Fibroblast of skin of abdomen (primary cell): ENCODE measurements around the gene DLG2.

Source experiments
- DNase-seq: peaks from one replicate; pipeline ENCODE4 v3.0.0-alpha.2; 2013

The DLG2 gene

GRCh38 chr11:84628871-84629620 is 998.1 kb downstream of the DLG2 start:
- no peak for DNase-seq

DNA sequence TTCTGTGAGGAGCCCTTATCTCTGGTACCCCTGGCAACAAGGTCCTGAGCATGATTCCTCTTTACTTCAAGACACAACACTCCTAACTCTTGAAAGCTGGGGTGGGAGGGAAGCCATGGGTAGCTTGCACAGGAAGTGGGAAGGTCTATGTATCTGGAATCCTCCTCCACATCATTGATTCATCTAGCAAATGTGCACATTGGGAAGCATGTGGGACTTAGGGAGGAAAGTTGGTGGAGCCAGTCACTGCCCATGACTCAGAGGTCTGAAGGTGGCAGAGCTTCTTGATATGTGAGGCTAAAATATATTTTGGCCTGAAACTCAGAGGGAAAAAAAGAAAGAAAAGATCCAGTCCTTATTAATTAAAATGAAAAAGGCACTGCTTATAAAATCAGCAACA is 1000.9 kb downstream of the DLG2 start:
- DNase-seq = no peak

DNA sequence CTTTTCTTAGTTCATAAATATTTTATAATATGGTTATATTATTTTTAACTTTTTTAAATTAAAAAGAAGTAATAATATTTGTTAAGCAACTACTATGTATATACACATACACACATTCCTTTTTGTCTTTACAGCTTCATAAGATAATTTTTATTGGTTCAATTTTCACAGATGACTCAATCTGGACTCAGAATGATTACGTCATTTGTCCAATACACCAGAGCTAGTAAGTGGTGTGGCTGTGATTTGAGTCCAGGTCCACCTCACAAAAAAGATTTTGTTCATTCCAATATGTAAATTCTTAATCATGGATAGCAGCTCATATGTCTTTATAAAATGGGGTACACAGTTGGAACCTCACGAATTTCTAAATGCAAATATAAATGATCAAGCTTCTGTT is 1014.5 kb downstream of the DLG2 start:
- DNase-seq = no peak

GRCh38 chr11:84608837-84609196 is 1018.3 kb downstream of the DLG2 start:
- DNase-seq = no peak

GRCh38 chr11:84607975-84608836 is 1018.9 kb downstream of the DLG2 start:
- DNase-seq = no peak

- no peak for DNase-seq
These were observed 1032.5 kb downstream of the DLG2 start for GRCh38 chr11:84594602-84595001.

DNA sequence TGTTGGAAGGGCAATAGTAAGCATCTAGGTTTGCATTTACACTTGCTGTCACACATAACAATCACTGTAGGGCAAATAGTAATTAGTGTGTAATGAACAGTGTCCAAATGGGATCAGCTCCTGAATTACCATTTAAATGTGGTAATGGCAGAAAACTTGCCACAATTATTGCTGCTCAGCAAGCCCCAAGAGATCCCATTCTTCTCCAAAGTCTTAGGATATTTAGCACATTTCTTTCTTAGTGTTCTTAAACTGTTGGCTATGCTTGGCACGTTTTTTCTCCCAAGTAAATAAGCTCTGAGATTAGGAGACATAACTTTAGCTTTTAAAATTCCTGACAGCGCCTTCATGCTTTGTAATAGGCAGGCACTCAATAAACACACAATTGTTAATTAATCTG is 1037.0 kb downstream of the DLG2 start:
- DNase-seq = no peak

- no peak for DNase-seq
These were observed 1038.9 kb downstream of the DLG2 start for GRCh38 chr11:84588131-84588829.

GRCh38 chr11:84583106-84583505 is 1044.0 kb downstream of the DLG2 start:
- no peak for DNase-seq

DNA sequence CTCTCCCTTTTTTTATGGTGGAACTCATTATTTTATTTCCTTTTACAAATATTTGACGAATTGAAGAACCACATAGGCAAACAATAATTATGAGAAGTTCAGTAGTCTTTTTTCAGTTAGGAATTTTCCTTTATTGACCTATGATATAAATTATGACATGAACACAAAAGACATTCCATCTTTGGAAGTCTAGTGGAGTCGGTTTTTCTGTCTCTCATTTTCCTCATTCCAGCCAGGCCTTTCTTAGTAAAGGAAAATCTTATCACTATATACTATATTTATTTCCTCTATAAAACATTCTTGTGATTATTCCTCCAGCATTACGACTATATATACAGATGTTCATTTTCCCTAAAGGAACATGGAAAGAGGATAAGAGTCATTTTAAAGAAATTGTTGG is 1046.1 kb downstream of the DLG2 start:
- DNase-seq = no peak

- no peak for DNase-seq
These were observed 1046.7 kb downstream of the DLG2 start for GRCh38 chr11:84580428-84580827.

DNA sequence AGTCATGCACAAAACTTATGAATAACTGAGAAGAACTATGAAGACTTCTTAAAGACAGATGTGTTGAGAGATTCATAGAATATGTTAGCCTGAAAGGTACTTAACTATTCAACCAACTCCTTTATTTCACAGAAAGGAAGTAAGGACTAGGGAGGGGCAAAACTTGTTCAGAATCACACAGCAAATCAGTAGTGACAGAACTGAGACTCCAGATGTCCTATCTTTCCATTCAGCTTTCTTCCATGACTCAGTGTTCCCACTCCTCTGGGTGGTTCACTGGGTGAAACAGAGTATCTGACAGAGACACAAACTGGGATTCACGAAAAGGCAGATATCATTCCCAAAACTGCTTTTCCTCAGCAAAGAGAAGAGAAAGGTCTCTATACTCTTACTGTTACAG is 1053.3 kb downstream of the DLG2 start:
- no peak for DNase-seq

DNA sequence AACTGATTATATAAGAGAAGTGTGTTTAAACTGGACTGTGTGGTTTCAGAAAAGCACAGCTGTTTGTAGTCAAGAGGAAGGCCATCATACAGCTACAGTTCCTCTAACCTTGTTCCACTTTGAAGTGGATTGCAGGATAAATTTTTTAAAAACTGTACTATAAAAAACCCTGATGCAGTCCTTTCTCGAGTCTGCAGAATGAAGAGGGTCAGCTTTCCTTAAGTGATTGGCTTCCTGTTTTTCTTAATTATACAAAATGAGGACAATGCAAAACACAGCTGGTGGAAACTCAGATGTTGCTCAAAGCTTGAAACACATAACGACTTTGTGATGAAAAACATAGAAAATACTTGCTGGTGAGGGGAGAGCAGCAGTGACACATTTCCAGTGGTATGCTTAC is 1060.5 kb downstream of the DLG2 start:
- DNase-seq = no peak

GRCh38 chr11:84564867-84565184 is 1062.3 kb downstream of the DLG2 start:
- no peak for DNase-seq

GRCh38 chr11:84564180-84564866 is 1062.8 kb downstream of the DLG2 start:
- peak; percentile 35 for DNase-seq

- DNase-seq = no peak
These were observed 1063.8 kb downstream of the DLG2 start for GRCh38 chr11:84563356-84563755.

GRCh38 chr11:84560206-84560605 is 1066.9 kb downstream of the DLG2 start:
- no peak for DNase-seq

DNA sequence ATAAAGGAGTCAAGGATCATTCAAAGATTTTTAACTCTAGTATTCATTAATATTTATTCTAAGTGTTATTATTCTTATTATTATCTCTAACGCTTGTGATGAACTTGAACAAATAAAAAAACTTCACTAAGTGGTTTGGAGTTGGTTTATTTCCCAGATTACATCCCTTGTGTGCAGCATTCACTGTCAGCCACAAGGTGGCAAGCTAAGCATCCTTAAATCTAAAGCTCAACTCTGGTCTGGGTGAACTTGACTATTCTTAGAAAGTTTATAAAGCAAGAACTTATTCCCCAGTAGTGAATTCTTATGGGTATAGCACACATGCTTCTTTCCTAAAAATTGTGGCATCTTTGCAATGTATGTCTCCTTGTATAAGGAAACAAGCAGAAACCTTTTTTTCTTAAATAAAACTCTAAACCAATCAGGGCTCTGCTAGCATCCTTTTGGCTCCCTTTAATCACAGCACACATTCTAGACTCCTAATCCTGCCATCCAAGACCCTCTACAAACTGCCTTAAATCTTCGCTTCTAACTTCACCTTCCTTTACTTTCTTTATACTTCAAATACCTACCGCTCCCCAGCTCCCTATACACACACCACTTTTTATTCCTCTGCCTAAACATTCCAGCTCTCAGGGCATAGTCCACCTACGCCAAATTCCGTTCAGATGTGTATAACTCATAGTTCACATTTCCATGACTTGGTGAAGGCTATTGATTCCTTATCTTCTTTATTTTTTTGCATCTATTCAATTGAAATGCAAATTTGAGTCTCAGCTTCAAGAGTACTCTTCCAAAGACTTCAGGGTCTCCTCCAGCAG is 1068.8 kb downstream of the DLG2 start:
- DNase-seq = peak; percentile 40

DNA sequence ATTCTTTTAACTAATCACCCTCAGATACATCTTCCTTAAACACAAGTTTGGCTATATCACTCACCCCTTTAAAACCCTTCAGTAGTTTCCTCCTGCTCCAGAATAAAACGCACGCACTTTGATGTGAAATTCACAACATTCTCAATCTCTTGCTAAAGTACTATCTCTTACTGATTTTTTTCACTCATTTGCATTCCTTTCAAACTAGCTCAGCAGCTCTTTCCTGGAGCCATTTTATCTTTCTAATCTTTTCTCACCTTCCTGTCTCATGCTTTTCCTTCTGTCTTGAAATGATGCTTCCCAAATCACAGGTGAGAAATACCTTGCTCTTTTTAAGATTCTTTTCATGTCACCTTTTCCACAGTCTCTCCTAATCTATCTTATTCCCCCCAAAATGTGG is 1074.4 kb downstream of the DLG2 start:
- peak; percentile 2 for DNase-seq

- peak; percentile 33 for DNase-seq
These were observed 1077.9 kb downstream of the DLG2 start for GRCh38 chr11:84549217-84549616.

DNA sequence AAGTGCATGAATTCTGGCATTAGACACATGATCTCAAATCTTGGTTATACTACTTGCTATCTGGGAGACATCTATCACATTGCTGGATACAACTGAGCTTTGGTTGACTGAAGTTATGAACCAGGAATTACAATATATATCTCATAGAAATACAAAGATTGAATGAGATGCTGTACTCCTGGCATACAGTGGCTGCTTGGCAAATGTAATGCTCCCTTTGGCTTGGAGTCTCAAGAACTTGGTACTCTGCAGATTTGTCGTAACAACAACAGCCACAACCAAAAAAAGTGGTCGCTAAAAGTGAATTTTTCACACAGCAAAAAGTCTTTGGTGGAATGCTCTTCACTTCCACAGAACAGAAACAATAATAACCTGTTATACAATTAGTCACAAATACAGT is 1082.6 kb downstream of the DLG2 start:
- no peak for DNase-seq
